HFFc6 (cell line): ENCODE measurements around the gene SLC41A1. TPM values are rescaled to one million over a fixed set of nuclear protein-coding genes. Genes with fewer than 3 reads are reported as not detected.

Experiments used
- DNase-seq: peaks from one replicate; pipeline ENCODE4 v3.0.0-alpha.2; 2018
- H3K27ac Mint-ChIP-seq: 2 replicates; pipeline ENCODE4 v1.8.0; 2020; ENCODE audit warnings: mild to moderate bottlenecking, mixed read lengths
- H3K27me3 Mint-ChIP-seq: 2 replicates; pipeline ENCODE4 v1.8.0; 2021; ENCODE audit warnings: mild to moderate bottlenecking, moderate library complexity, mixed read lengths; ENCODE audit not compliant: insufficient read depth
- H3K36me3 Mint-ChIP-seq: 2 replicates; pipeline ENCODE4 v1.8.0; 2021; ENCODE audit warnings: low read depth, mixed read lengths
- H3K4me1 Mint-ChIP-seq: 2 replicates; pipeline ENCODE4 v1.8.0; 2020; ENCODE audit warnings: low read depth, mixed read lengths
- H3K4me3 Mint-ChIP-seq: 2 replicates; pipeline ENCODE4 v1.8.0; 2020; ENCODE audit warnings: mild to moderate bottlenecking, moderate library complexity, mixed read lengths
- H3K9me3 Mint-ChIP-seq: 2 replicates; pipeline ENCODE4 v1.8.0; 2020; ENCODE audit warnings: mild to moderate bottlenecking, mixed read lengths
- CTCF ChIP-seq: fragments of 200-600 bp; sonication (generic); IDR thresholded peaks from 2 replicates; pipeline ENCODE4 v1.5.0; 2021; ENCODE audit warnings: antibody characterized with exemption, mild to moderate bottlenecking
- total RNA-seq, 6 experiments: library from RNA; stranded (reverse); fragmentation: NEBNext Ultra II Directional; extraction: Animal tissue kit (Norgen Biotek cat#: 25700); gene quantifications; 2 replicates in 1 of 6; 3 replicates in 5 of 6; pipeline ENCODE4 v1.2.3, GENCODE V29; 2021

The SLC41A1 gene
- total RNA-seq, 6 experiments from 2014 or later = 31.6 to 39.8 (median 35.5) TPM

- Mint-ChIP-seq H3K27ac (peak overlapping the region; percentile 55; the same call in 1 of the 2 replicates), H3K4me1 (peaks cover 42% of the 10 kb centered on the region), H3K27me3 (no peaks in the 10 kb centered on the region), H3K9me3 (peaks cover 1% of the 10 kb centered on the region; the same call in 1 of the 2 replicates), H3K4me3 (no peak overlapping the region; the same call in 1 of the 2 replicates), H3K36me3 (peaks cover 21% of the 10 kb centered on the region)
- TF ChIP-seq CTCF = peak; percentile 61
- peak; percentile 36 for DNase-seq
Observed at GRCh38 chr1:205739348-205740160, 73.4 kb downstream of the SLC41A1 start.

Other genes starting within 250 kb of the SLC41A1 start
- gene ELK4, start 181.2 kb downstream of the SLC41A1 start, total RNA-seq = 10 to 100 TPM; 32.9 to 37.6 (median 35.6) TPM
- gene SLC45A3, start 132.7 kb downstream of the SLC41A1 start, total RNA-seq = 1 to 10 TPM; 1.1 to 2.4 (median 1.4) TPM
- 100 to 1,000 TPM; 187 to 259 (median 222) TPM for gene NUCKS1, start 63.0 kb downstream of the SLC41A1 start, total RNA-seq
- gene RAB29, start 37.7 kb downstream of the SLC41A1 start, total RNA-seq = 10 to 100 TPM; 10.6 to 13.0 (median 11.5) TPM
- gene PM20D1, start 36.9 kb upstream of the SLC41A1 start, total RNA-seq = not detected
- not detected for gene SLC26A9, start 130.3 kb upstream of the SLC41A1 start, total RNA-seq
- 1 to 10 TPM; 2.6 to 6.6 (median 5.3) TPM for gene RAB7B, start 190.2 kb upstream of the SLC41A1 start, total RNA-seq
- gene CTSE, start 210.7 kb upstream of the SLC41A1 start, total RNA-seq = not detected
- not detected for gene RHEX, start 240.0 kb upstream of the SLC41A1 start, total RNA-seq